HG03342 (cell line): ENCODE data around the gene TTLL1.
"Not testable (repeated sequence)": the region's sequence is repeated elsewhere in the genome, so short reads cannot be mapped to it uniquely, and the experiment has no call there.

Source experiments
- ATAC-seq: cut with Tn5 transposase; IDR thresholded peaks from one replicate; pipeline ENCODE4 v1.9.1; 2021; ENCODE audit warnings: mild to moderate bottlenecking, moderate library complexity; ENCODE audit not compliant: unreplicated experiment

Gene TTLL1

DNA sequence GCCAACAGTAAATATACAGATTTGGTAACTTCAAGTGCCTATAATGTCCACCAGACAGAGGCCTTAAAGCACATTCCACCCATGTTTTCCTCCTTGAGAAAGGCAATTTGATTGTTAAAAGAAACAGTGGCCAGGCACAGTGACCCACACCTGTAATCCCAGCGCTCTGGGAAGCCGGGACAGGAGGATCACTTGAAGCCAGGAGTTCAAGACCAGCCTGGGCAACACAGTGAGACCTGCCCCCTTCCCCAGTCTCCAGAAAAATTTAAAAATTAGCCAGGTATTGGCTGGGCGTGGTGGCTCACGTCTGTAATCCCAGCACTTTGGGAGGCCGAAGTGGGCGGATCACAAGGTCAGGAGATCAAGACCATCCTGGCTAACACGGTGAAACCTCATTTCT lies 93.5 kb downstream of the TTLL1 start:
- ATAC-seq: not testable (repeated sequence)

DNA sequence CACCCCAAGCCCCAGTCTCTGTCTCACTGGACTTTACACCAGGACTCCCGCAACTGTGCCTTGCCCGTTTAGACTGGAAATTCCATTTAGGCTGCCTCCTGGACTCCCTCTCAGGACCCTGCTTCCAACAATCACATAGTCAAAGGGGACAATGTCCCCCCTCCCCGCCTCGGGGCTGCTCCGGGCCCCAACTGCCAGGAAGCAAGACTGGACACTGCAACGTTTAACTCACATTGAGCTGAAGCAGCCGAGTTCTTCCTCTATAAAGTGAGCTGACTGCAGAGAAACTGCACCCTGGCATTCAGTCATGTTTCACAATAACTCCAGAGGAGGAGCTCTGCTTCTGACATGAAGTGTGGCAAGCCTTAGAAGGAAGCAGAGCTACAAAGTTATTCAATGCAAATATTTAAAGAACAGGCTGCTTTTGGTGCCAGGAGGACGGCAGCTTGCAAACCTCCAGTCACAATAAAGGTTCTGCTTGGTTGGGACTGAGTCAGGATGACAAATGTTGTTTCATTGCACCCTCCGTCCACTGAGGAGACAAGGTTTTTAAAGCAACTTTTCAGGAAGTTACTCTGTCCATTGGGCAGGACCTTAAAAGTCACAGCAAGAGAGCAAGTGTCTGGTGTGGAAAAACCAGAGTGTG lies 94.2 kb downstream of the TTLL1 start:
- ATAC-seq: no peak

DNA sequence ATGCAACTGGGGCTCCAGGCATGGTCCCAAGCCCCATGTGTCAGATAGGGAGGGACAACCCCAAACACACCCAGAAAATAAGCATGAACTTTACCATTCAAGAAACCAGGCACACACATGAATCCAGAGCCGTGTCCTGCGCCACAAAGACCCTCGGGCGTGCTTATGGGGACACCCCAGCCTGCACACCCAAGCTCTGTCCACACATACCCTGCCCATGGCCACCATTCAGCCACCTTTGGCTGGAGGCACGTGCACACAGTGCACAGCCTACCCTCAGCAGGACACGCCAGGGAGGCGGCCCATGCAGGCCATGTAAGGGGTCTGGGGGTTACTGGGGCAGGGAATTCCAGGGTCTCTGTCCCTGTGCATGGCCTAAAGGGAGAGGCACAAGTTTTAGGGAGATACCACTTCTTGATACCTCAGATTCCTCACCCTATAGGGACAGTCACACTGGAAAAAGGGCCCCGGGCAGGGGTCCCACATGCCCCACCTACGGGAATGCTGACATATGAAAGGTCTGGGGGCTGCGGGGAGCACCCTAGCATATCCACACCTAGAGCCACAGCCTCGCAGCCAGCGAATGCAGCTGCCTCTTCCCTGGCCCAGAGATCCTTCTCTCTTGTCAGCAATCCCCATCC lies 94.8 kb downstream of the TTLL1 start:
- ATAC-seq: no peak

DNA sequence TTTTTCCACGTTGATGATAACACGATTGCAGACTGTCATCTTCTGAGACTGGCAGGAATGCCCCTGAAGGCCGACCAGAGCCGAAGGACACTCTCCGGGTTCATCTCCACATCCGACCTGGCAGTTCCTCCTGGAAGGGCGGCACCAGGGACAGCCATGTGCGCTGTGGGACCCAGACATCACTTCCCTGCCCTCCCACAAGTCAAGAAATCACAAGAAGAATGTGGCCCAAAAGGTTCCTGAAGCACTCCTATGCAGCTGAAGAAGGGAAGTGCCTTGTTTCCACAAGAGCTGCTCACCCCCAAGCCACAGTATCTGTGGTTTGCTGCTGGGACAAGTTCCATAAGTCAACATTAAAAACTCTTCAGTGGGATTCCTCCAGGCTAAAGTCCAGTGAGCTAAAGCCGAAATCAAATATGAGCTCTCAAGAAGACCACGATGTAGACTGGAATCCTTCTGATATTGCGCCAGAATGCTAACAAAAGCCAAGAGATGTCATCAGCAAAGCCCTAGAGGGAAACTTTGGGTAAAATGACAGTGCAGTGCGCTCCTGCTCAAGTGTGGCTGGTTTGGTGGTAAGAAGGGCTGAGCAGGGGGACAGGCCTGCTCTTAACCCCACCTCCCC lies 95.4 kb downstream of the TTLL1 start:
- ATAC-seq: no peak

DNA sequence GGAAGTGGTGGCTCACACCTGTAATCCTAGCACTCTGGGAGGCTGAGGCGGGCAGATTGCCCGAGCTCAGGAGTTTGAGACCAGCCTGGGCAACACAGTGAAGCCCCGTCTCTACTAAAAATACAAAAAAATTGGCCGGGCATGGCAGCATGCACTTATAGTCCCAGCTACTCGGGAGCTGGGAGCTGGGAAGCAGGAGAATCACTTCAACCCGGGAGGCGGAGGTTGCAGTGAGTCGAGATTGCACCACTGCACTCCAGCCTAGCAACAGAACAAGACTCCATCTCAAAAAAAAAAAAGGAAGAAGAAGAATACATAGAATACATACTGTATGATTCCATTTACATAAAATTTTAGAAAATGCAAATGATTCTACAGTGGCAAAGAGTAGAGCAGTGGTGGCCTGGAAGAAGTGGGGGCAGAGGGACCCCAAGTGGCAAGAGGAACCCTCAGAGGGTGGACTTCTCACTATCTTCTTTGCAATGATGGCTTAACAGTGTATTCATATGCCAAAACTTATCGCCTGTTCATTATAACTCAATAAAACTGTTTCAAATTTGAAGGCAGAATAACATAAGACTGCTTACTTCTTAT lies 96.2 kb downstream of the TTLL1 start:
- ATAC-seq: no peak

DNA sequence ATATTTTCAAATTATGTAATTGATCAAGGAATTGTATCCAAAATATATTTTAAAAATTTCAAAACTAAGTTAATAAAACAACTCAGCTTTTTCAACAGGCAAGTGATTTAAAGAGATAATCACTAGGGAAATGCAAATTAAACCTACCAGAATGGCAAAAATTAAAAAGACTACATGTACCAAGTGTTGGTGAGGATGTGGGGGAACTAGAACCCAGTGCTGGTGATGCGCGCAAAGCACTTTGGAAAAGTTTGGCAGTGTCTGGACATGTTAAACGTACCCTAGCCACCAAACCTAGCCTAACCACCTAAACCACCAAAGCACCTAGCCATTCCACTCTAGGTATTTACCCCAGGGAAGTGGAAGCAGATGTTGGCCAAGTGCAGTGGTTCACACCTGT lies 97.1 kb downstream of the TTLL1 start:
- no peak for ATAC-seq

DNA sequence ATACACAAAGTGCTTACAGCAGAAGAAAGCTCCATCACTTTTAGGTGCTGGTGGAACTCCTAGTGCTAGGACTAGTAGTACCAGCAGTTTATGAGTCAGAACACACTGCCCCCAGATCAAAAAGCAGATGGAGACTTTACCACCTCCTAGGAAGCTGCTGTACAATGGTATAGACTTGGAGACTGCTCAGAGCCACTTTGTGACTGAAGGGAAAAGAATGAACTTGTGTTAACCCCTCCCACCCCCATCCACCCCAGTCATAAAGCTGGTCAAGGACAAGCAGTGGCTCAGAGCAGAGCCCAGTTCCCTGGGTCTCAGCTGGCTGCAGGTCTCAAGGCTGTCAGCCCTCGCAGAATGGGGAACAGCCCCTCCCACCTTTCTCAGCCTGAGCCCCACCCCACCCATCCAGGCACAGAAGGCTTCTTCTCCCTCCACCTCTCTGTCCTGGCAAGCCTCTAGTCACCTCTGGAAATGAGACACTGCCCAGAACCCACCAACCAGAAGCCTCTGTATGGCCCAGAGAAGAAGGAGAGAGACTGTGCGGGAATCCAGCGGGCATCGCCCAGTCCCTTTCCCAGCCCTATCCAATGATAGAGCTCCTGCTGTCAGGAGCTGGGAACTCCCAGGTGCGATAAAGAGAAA lies 98.1 kb downstream of the TTLL1 start:
- ATAC-seq: no peak

DNA sequence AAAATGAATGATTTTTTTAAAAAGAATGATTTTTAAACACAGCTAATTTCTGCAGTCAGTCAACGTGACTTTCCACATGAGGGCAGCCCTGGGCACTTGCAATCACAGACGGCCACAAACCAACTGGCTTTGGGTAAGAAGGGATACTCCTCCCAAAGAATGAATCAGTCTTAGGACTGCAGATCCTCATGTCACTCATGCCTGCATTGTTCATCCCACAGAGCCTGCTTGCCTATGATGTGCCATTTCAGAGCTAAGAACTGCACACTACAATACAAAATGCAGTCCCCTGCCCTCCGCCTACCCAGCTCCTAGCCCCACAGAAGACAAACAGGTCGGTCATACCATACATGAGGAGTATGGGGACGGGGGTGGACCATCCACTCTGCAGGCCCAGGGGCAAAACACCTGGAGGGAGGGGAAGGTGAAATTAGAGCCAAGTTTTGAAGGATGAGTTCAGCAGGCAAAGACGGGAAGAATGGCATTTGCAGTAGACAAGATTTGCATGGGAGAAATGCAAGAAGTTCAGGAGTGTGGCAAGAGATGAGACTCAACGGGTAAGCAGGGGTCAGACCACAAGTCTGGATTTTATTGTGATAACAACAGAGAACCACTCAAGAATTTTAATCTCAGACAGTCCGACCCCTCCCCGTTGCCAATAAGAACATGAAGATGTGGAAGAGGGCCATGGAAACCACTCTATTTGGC lies 98.9 kb downstream of the TTLL1 start:
- ATAC-seq: no peak
